ENCODE measurements around the gene OR10A4.
"Not testable (repeated sequence)": the region's sequence is repeated elsewhere in the genome, so short reads cannot be mapped to it uniquely, and the experiment has no call there.

Gene OR10A4

DNA sequence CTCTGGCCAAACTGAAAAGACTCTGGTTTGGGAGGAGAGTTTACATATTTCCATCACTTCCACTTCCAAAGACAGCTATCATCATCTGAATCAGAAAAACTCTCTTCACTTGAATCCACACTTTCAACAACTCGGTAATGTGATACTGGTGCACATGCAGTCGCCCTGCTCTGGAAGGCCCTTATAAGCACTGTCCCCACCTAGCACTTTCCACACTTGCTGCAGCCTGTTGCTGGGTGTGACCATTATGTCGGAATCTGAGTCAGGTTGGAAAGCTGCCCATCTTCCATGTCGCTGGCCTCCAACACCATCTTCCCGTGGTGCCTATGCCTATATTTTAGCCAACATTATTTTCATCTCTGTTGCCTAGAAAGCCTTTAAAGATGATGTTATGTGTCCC is 32.1 kb upstream of the OR10A4 start:
- in situ Hi-C loops (cut with MboI; ENCODE audit: low sequenced_read_pairs, unreplicated experiment): no loop called here
- DNase-seq (ENCODE audit: low spot score): no peak
- TF ChIP-seq CTCF (IDR thresholded peaks at IDR 0.05; ENCODE audit: borderline replicate concordance, control extremely low read depth, extremely low read depth, insufficient read depth, missing control alignments): no peak

DNA sequence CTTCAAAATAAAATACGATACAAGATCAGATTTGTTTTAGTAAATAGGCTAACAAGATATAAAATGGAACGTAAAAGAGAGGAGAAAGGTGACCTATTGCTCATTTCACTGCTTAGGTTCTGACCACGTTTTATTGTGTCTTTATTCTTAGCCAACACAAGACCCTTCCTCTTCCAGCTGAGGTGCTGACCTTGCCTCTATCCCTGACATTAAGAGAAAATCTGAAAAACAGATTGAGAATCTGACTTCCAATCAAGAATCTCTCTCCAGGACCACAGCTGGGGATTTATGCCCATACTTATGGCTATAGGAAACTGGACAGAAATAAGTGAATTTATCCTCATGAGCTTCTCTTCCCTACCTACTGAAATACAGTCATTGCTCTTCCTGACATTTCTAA is 31.0 kb upstream of the OR10A4 start, which contains the start of gene OR10A5:
Gene OR10A5, plus strand, starts transcription at position 301 of the 400 bp plus-strand sequence. Its CDS starts 0 bp downstream, at position 301.
- in situ Hi-C loops (cut with MboI; ENCODE audit: low sequenced_read_pairs, unreplicated experiment): no loop called here
- TF ChIP-seq CTCF (IDR thresholded peaks at IDR 0.05; ENCODE audit: borderline replicate concordance, control extremely low read depth, extremely low read depth, insufficient read depth, missing control alignments): no peak
- DNase-seq (ENCODE audit: low spot score): no peak

DNA sequence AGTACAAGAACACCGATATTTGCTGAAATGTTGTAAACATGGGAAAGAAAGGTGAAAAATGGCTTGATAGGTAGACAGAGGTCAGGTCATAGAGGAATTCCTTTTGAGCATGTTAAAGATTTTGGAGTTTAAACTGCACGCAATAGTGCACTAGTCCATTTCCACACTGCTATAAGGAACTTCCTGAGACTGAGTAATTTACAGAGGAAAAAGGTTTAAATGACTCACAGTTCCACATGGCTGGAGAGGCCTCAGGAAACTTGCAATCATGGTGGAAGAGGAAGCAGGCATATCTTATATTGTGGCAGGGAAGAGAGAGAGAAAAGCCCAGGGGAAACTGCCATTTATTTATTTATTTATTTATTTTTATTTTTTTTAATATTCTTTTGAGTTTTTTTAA is 25.9 kb upstream of the OR10A4 start:
- no peak for TF ChIP-seq CTCF (IDR thresholded peaks at IDR 0.05; ENCODE audit: borderline replicate concordance, control extremely low read depth, extremely low read depth, insufficient read depth, missing control alignments)
- DNase-seq (ENCODE audit: low spot score): no peak
- in situ Hi-C loops (cut with MboI; ENCODE audit: low sequenced_read_pairs, unreplicated experiment): no loop called here

DNA sequence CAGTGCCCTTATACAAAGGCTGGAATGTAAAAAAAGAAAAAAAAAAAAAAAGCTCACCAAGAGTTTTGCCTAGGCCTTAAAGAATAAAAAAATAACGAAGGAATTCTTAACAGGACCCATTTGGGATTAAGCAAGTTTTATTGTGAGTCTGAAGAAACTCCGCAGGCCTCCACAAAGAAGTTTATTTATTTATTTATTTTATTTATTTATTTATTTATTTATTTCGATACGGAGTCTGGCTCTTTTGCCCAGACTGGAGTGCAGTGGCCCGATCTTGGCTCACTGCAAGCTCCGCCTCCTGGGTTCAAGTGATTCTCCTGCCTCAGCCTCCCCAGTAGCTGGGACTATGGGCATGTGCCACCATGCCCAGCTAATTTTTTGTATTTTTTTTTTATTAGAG is 21.6 kb upstream of the OR10A4 start:
- DNase-seq (ENCODE audit: low spot score); in situ Hi-C loops (cut with MboI; ENCODE audit: low sequenced_read_pairs, unreplicated experiment): not testable (repeated sequence)

DNA sequence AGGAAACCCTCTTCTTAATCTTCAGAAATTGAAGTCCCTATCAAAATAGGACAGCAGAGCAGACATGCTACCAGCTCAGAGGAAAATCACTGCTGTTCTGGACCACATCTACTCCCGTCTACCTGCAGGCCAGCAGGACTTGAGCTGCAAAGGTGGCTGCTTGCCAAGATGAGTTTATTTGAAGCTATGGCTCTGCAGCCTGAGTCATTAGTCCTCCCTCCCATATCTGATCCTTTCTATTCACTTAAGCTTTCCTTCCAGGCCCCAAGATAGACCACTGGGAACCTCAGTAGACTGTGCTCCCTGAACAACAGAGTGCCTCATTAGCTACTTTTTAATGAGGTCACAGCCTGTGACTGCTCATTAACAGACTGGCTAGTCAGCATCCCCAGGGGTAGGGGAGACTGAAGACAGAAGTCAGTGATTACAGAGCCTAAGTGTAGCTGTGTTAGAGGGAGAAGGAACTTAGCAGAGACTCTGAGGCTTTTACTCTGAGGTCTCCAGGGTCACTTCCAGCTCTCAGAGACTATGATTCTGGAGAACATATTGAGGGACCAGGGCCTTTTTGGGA is 20.4 kb upstream of the OR10A4 start:
- DNase-seq (ENCODE audit: low spot score): no peak
- no peak for TF ChIP-seq CTCF (IDR thresholded peaks at IDR 0.05; ENCODE audit: borderline replicate concordance, control extremely low read depth, extremely low read depth, insufficient read depth, missing control alignments)
- in situ Hi-C loops (cut with MboI; ENCODE audit: low sequenced_read_pairs, unreplicated experiment): no loop called here

- in situ Hi-C loops (cut with MboI; ENCODE audit: low sequenced_read_pairs, unreplicated experiment): no loop called here
- DNase-seq (ENCODE audit: low spot score): peak; percentile 22
- no peak for TF ChIP-seq CTCF (IDR thresholded peaks at IDR 0.05; ENCODE audit: borderline replicate concordance, control extremely low read depth, extremely low read depth, insufficient read depth, missing control alignments)
Observed at GRCh38 chr11:6856871-6857270, 19.6 kb upstream of the OR10A4 start.

DNA sequence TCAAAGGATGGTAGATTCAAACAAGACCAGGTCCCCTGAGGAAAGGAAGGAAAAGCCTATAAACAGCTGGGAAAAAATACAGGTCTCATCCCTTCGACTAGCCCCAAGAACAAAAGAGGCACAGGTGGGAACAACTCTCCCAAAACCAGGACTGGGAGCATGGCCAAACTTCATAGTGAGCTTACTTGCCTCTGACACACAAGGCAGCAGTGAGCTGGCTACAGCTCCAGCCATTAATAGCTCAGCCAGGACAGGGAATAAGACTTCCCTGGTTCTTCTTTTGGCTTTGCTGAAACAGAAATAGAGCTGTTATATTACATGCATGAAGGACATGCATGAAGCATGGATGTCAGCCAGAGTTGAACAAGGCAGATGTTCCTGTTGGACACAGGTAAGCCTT is 13.5 kb upstream of the OR10A4 start, which contains the start of gene OR10A2:
Gene OR10A2, plus strand, starts transcription at position 97 of the 400 bp plus-strand sequence. CDS start 6,698 bp downstream, outside the sequence.
- in situ Hi-C loops (cut with MboI; ENCODE audit: low sequenced_read_pairs, unreplicated experiment): no loop called here
- DNase-seq (ENCODE audit: low spot score): no peak

More for the DNA sequence above, 13.5 kb upstream of the OR10A4 start, which contains the start of gene OR10A2:
- no peak for TF ChIP-seq CTCF (IDR thresholded peaks at IDR 0.05; ENCODE audit: borderline replicate concordance, control extremely low read depth, extremely low read depth, insufficient read depth, missing control alignments)

Measured in GM13976 (cell line).